Neutrophil (primary cell): ENCODE results near the gene UQCC2.

Experiments
- H3K27ac ChIP-seq: fragments of 200-600 bp; sonication (generic); 2 replicates; pipeline ENCODE4 v1.5.1; 2016; ENCODE audit warnings: mild to moderate bottlenecking, moderate library complexity
- H3K27me3 ChIP-seq: fragments of 200-600 bp; sonication (generic); 2 replicates; pipeline ENCODE4 v1.6.0; 2016; ENCODE audit warnings: mild to moderate bottlenecking
- H3K36me3 ChIP-seq: fragments of 200-600 bp; sonication (generic); 2 replicates; pipeline ENCODE4 v1.5.1; 2017
- H3K4me1 ChIP-seq, 2 experiments: fragments of 200-600 bp in 1 of 2; sonication (generic) in 1 of 2; 1 replicate in 1 of 2; 2 replicates in 1 of 2; pipeline versions ENCODE4 v1.5.1 to v1.6.1; 2013 to 2016; ENCODE audit warnings: low read depth in 1 of 2, low read length in 1 of 2, mild to moderate bottlenecking in 1 of 2, moderate library complexity in 1 of 2; ENCODE audit not compliant: control insufficient read depth in 1 of 2, insufficient read depth in 1 of 2
- H3K4me3 ChIP-seq, 2 experiments: fragments of 200-600 bp in 1 of 2; sonication (generic) in 1 of 2; 1 replicate in 1 of 2; 2 replicates in 1 of 2; pipeline ENCODE4 v1.5.1; 2013 to 2016; ENCODE audit warnings: low read depth in 1 of 2, low read length in 1 of 2, mild to moderate bottlenecking in 1 of 2, moderate library complexity in 1 of 2
- H3K9me3 ChIP-seq: fragments of 200-600 bp; sonication (generic); 2 replicates; pipeline ENCODE4 v1.5.1; 2016
- CTCF ChIP-seq: fragments of 200-600 bp; sonication (generic); IDR thresholded peaks from 2 replicates; pipeline ENCODE4 v1.5.1; 2016; ENCODE audit warnings: antibody characterized with exemption

UQCC2 gene

GRCh38 chr6:33658982-33659689 lies 52.4 kb downstream of the UQCC2 start:
- Histone ChIP-seq H3K9me3 (no peaks in the 10 kb centered on the region), H3K4me1 (no peaks in the 10 kb centered on the region), H3K27ac (no peak overlapping the region), H3K4me3 (no peak overlapping the region), H3K36me3 (no peaks in the 10 kb centered on the region), H3K27me3 (no peaks in the 10 kb centered on the region)
- no peak for TF ChIP-seq CTCF

GRCh38 chr6:33656844-33657243 lies 54.7 kb downstream of the UQCC2 start:
- Histone ChIP-seq H3K27ac (no peak overlapping the region), H3K27me3 (peaks cover 3% of the 10 kb centered on the region), H3K36me3 (no peaks in the 10 kb centered on the region), H3K4me3 (no peak overlapping the region), H3K9me3 (no peaks in the 10 kb centered on the region), H3K4me1 (no peaks in the 10 kb centered on the region)
- no peak for TF ChIP-seq CTCF

GRCh38 chr6:33654831-33655554 lies 56.5 kb downstream of the UQCC2 start:
- Histone ChIP-seq H3K27ac (no peak overlapping the region), H3K27me3 (peaks cover 3% of the 10 kb centered on the region), H3K9me3 (no peaks in the 10 kb centered on the region), H3K4me1 (no peaks in the 10 kb centered on the region), H3K36me3 (no peaks in the 10 kb centered on the region), H3K4me3 (no peak overlapping the region)
- TF ChIP-seq CTCF = no peak

- Histone ChIP-seq H3K4me3 (no peak overlapping the region), H3K9me3 (no peaks in the 10 kb centered on the region), H3K27me3 (peaks cover 7% of the 10 kb centered on the region), H3K27ac (no peak overlapping the region), H3K36me3 (no peaks in the 10 kb centered on the region), H3K4me1 (no peaks in the 10 kb centered on the region)
- TF ChIP-seq CTCF = no peak
Measured at GRCh38 chr6:33652002-33652401, 59.5 kb downstream of the UQCC2 start.

- Histone ChIP-seq H3K9me3 (no peaks in the 10 kb centered on the region), H3K27me3 (peaks cover 11% of the 10 kb centered on the region), H3K4me1 (no peaks in the 10 kb centered on the region), H3K4me3 (no peak overlapping the region), H3K36me3 (no peaks in the 10 kb centered on the region), H3K27ac (no peak overlapping the region)
- no peak for TF ChIP-seq CTCF
Measured at GRCh38 chr6:33651403-33651802, 60.1 kb downstream of the UQCC2 start.
